ENCODE data around the gene RAB40B.

The RAB40B gene

DNA sequence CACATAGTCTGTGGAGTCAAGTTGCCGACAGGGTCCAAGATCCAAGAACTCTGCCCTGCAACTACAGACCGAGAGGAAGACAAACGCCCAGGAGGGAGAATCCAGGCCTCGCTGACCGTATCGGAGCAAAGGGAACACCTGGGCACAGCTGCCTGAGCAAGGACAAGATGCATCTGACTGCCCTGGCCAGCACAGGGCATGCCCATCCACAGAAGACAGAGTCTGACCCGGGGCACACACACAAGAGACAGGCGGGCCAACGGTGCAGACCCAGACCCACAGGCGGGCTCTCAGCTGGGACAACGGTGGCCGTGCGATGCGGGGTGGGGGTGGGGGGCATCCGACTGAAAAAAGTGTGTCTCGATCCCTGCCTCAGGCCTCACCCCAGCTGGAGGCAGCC is 6.2 kb downstream of the RAB40B start:
- DNase-seq (ENCODE audit: low spot score), result no peak

DNA sequence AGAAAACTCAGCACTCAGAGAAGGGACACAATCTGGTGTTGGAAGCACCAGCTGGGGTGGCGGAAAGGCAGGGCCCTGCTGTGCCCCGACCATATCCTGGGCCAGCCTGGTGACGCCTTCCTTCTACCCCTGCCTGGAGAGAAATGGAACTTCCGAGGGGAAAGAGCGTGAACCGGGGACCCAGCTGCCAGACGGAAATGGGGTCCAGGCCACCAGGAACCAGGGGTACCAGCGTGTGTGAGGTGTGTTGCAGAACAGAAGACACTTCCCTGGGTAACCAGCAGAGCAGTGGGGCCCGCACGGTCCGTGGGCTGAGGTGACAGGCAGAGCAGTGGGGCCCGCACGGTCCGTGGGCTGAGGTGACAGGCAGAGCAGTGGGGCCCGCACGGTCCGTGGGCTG is 6.8 kb downstream of the RAB40B start:
- DNase-seq (ENCODE audit: low spot score), result no peak

DNA sequence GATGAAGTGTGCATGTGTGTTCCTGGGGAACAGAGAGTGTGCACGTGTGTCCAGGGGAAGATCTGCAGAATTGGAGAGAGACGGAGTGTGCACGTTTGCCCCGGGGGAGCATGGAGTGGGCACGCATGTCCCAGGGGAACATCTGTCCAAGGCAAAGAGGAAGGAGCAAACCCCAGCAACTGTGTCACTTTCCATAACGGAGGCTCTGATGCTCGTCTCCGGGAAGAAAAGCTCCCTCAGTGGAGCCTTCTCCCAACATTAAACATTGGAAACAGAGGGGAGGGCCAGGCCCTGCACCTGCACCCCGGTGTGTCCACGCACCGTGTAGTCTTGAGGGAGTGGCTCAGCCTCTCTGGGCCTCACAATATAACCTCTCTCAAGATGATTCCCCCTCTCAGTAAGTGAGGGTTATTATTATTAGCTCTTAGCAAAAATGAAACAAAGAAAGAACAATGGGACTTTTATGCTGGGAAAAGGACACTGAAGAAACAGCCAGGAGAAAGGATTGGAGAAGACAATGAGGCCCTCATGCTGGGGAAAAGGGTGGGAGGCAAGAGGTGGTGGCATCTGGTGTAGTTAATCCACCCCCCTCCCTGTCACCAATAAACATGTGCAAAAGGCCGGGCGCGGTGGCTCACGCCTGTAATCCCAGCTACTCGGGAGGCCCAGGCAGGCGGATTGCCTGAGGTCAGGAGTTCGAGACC is 7.6 kb downstream of the RAB40B start:
- no peak for DNase-seq (ENCODE audit: low spot score)

DNA sequence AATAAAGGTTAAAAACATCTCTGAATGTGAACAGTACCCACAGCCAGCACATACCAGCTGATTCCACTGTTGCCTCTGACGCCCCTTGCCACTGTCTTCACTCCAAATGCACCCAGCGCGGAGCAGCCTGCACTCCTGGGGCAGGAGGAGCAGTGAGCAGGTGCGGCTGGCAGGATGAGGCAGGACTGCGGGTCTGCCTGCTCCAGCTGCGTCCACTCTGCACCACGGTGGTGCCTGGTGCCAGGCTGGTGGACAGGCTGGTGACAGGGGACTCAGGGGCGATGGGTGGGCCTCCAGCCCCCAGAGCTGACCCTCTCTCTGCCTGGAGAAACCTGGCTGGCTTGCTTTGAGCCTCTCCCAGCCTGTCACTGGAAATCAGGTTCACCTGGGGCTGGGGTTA is 9.4 kb downstream of the RAB40B start:
- no peak for DNase-seq (ENCODE audit: low spot score)

DNA sequence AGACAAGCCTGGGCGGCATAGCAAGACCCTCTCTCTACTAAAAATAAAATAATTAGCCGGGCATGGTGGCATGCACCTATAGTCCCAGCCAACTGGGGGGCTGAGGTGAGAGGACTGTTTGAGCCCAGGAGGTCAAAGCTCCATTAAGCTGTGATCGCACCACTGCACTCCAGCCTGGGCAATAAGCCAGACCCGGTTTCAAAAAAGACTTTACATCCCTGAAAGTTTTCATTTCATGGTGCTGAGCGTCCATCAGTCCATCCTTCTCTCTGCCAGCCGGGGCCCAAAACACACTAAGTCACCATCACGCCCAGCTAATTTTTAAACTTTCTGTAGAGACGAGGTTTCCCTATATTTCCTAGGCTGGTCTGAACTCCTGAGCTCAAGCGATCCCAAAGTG is 10.6 kb downstream of the RAB40B start:
- DNase-seq (ENCODE audit: low spot score), result no peak

DNA sequence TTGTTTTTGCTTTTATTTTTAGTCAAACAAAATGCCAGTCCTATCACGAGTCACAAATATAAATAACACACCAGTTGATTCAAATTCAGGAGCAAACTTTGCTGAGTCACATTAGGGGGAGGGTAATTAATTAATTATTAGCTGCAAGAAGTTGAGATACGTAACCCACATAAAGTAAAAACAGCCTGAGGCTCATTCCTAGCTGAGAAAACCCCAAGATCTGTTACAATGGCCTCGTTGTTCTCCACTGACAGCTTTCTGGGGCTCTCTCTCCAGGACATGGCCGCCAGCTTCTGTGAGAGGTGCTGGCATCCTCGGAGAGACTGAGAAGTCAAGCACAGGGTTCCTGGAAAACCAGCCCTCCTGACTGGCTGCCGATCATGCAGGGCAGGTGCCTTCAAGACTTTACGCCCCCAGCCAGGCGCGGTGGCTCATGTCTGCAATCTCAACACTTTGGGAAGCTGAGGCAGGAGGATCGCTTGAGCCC is 11.1 kb downstream of the RAB40B start:
- DNase-seq (ENCODE audit: low spot score), result no peak

DNA sequence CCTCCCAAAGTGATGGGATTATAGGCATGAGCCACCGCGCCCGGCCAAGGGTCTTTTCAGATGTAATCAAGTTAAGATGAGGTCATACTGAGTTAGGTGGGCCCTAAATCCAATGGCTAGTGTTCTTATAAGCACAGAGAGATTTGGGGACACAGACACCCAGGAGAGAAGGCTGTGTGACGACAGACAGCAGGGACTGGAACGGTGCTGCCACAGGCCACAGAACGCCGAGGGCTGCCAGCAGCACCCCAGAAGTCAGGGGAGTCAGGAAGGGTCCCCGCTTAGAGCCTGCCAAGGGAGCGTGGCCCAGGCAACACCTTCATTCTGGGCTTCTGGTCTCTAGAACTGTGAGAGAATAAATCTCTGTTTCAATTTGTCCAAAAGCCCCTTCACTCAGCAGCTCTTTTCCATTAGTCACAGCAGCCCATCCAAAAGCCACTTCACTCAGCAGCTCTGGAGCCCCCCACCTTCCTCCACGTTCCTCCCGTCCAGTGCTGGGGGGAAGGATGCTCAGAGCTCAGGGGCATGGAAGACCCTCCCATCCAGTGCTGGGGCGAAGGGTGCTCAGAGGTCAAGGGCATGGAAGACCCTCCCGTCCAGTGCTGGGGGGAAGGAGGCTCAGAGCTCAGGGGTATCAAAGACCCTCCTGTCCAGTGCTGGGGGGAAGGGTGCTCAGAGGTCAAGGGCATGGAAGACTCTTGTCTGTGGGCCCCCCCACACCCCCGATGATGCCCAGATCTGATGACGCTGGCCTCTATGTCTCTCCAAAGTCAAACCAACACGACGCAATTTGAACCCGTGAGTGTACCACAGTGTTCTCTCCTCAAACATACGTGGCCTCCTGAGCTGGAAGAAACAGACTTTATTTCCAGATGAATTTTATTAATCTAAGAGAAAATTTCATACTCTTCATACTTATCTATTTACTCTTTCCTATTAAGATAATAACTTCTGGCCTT is 11.9 kb downstream of the RAB40B start:
- DNase-seq (ENCODE audit: low spot score), result no peak

DNA sequence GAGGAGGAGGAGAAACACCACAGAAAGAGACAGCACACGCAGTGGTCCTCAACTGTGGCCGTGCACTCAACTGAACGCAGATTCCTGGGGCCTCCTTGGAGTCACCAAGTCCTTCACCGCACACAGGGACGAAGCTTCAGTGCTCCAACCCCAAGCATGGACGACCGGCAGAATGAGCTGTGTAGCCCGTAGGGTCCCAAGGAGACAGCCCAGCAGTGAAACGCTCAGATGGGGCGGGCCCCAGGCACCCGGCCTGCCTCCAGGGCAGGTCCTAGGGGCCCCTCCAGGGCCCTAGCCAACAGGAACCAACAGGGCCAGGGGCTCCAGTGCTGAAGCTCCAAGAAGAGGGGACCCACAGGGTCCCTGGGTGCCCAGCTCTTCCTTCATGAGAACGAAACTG is 13.2 kb downstream of the RAB40B start:
- DNase-seq (ENCODE audit: low spot score), result no peak

DNA sequence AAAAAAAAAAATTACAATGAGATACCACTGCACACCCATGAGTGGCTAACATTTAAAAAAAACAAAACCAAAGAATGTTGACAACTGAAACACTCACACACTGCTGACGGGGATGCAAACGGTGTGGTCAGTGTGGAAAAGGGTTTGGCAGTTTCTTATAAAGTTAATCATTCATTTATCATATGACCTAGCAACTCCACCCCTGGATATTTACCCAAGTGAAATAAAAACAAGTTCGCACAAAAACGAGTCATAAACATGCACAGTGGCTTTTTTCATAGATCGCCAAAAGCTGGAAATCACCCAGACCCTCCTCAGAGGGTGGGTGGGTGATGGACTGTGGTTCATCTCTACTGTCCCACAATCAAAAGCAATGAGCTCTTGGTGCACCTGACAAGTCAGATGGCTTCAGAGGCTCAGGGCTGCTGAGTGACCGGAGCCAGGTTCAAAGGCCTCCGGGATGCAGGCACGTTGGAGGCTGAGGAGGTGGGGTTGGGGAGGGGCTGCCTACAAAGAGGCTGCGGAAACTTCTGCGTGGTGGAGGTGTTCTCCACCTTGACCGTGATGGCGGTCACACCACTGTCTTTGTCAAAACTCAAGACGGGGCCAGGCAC is 14.2 kb downstream of the RAB40B start:
- no peak for DNase-seq (ENCODE audit: low spot score)

DNA sequence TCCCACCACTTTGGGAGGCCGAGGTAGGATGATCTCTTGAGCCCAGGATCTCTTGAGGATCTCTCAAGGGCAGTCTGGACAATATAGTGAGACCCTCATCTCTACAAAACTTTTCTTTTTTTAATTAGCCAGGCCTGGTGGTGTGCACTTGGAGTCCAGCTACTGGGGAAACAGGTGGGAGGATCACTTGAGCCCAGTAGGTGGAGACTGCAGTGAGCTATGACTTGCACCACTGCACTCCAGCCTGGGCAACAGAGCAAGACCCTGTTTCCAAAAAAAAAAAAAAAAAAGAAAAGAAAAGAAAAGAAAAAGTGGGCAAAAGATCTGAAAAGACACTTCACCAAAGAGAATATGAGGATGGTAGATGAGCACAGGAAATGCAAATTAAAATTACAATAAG is 15.0 kb downstream of the RAB40B start:
- DNase-seq (ENCODE audit: low spot score), result no peak

DNA sequence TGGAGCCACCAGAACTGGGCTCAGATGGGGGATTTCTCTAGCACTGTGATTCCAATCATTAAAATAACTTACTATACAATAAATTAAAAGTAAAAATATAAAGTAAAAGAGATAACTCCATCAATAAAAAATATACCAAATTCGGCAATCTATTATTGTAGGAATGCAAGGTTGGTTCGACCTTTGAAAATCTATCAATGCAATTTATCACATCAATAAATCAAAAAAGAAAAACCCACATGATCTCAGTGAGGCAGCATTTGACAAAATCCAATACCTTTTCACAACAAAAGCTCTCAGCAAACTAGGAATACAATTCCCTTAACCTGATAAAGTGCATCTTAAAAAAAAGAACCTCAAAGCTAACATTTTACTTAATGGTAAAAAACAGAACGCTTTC is 17.0 kb downstream of the RAB40B start:
- DNase-seq (ENCODE audit: low spot score), result no peak

DNA sequence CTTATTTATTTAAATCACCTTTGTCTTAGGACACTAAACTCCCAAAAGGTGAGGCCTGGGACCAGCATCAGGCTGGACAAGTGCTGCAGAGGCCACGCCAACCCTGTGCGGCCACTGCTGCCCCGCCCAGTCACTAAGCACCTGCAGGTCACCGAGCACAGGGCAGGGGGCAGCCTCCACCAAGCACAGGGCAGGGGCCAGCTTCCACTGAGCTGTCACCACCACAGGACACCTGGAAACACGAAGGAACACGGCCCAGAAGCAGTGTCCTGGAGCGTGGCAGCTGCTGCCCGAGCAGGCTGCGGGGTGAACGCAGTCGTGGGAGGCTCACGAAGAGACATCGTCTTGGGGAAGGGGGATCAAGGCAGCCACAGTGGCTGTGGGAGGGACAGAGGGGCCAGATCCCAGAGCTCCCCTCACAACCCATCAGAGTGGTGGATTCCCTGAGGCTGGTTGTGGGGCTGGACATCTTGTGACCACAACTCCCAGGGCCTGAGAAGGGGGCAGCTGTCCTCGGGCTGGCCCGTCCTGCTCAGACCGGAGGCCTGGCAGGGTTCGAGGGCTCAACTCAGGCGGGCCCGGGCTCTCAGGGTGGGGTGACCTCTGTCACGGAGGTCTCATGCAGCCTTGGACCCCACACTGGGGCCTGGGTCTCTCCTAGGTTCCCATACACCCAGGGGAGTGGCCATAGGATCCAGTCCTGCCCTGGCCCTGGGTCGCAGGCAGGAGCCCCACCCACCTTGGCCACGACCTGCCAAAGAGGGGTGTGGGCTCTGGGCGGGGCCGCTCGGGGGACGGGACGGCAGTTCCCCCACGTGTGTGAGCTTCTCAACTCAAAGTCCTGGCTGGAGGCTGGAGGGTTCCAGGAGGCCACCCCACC is 18.7 kb downstream of the RAB40B start:
- no peak for DNase-seq (ENCODE audit: low spot score)

DNA sequence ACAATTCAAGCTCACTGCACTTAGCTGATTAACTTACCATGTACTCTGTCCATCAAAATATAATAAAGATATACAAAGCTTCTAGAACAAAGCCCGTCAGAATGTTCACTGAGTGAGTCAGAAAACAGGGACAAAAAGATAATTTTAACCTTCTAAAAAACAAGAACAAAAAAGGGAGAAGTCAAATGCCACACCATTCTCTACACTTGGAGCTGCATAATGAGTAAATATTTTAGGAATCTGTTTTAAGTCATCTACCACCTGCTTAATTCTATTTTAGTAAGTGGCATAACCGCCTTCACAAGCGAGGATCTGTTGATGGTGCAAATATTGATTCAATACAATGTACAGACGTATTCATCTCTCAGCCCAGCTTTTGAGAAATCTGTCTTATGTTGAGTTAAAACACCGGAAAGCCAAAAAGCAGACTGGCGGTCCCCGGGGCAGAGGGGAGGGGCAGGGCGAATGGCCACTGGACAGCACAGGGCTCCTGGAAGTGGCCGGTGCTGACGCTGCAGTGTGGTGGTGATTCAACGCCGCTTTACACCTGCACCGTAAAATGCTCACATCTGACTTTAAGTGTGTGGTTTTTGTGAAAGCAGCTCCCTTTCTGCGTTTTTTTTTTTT is 20.1 kb downstream of the RAB40B start:
- DNase-seq (ENCODE audit: low spot score), result no peak

DNA sequence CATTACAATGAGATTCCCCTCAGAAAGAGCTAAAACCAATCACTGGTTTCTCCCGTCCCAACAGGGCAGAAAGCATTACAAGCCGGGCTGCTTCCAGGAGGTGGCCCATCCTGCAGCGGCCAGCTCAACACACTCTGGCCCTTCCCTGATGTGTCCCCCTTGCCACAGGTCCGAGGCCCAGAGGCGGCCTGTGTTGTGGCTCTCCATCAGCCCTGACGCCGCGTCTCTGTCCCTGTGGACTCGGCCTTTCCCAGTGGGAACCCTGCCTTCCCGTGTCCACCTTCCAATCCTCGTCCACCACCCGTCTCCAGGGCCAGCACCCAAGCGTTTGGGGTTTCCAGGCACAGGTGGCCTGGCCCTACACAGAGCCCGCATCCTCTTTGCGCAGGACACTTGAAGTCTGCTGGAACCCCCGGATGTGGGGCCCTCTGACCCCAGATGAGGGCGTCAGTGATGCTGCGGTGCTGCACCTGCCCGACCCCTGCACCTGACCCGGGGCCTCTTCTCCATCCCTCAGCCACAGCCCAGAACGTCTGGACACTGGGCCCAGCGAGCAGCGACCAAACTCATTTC is 21.1 kb downstream of the RAB40B start:
- DNase-seq (ENCODE audit: low spot score), result no peak

DNA sequence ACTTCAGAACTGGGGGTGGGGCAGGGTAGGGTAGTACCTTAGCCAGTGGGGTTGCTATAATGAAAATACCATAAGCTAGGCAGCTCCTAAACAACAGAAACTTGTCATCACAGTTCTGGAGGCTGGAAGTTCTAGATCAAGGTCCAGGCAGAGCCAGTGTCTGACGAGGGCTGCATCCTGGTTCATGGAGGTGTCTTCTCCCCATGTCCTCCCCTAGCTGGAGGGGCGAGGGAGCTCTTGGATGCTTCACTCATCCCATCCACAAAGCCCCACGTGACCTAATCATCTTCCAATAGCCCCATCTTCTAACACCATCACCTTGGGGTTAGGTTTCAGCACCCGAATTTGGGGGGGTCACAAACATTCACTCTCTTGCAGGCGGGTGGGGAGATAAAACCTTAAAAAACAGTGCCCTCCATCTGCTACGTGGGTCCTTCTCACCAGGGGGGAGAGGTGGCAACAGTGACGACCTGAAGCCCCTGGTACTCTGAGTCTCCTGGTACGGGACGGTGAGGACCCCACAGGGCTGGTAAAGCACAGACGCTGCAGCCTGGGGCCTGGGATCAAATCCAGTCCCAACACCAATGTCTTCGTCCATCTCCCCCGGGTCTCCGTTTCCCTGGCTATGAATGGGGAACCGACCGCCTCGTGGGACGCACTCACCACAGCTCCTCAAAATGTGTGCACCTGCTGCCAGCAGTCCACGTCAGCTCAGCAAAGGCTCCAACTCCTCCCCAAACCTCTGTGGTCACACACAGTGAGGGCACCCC is 22.8 kb downstream of the RAB40B start:
- DNase-seq (ENCODE audit: low spot score), result no peak

DNA sequence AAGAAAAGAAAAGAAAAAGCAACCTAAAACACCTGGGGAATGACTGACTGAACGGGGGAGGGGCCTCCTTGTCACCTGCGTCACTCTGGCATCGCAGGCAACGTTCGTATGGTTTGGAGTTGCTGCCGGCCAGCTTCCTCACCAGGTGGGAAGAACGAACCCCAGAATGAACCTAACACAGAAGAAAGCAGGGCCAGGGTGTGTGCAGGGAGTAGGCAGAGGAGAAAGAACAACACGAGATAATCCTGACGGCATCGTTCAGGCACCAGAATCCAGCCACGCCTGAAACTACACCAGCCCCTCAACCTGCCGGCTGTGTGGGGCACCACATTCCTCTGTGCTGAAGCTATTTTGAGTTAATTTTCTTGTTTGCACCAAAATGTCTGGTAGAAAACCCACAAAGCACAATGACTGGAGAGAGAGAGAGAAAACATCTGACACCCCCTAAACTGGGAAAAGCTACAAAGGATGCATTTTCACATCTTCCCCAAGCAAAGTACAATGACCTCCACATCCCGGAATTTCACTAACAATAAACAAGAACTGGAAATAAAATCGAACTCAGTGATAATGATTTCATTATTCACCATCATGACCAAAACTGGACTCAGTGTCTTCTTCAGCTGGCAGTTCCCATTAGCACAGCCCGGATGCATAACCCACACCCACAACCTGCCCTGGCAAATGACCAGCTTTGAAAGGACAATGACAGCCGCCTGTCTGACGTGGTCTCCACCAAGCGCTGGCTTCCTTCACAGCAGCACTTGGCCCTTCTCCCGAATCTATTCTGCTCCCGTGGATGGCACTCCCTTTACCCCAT is 23.6 kb downstream of the RAB40B start:
- no peak for DNase-seq (ENCODE audit: low spot score)

DNA sequence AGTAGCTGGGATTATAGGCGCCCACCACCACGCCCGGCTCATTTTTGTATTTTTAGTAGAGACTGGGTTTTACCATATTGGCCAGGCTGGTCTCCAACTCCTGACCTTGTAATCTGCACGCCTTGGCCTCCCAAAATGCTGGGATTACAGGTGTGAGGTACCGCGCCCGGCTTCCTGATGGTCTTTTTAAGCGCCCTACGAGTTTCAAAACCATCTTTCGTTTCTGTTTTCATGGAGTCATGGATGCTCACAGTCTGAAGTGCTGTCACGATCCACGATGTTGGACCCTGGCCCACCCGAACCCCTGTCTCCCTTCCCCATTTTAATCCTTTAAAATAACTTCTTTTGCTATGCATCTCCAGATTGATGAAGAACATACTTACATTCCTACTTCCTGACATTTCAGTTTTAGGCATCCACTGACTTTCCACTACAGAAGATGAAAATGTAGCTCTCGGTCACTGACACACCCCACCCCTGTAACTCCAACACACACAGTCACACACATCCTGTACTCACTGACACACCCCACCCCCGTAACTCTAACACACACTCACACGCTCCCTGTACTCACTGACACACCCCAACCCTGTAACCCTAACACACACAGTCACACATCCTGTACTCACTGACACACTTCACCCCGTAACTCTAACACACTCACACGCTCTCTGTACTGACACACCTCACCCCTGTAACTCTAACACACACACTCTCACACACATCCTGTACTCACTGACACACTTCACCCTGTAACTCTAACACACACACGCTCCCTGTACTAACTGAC is 27.6 kb downstream of the RAB40B start:
- DNase-seq (ENCODE audit: low spot score), result no peak

DNA sequence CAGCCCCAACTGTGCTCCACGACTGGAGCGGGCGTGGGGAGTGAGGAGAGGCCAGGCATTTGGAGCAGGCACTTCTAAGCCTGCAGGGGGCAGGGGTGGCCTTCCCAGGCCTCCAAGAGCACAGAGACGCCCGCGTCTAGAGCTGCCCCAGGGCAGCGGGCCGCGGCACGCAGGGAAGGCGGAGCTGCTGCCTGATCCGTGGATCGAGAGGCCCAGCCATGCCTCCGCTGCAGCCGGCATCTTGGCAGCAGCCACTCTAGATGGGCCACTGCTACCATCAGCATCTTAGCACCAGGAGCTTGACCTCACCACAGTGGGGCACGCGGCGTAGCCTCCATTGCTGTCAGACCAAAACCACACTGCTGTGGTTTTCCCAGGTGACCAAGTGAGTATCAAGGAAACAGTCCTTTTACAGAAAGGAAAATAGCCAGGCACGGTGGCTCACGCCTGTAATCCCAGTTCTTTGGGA is 29.8 kb downstream of the RAB40B start:
- DNase-seq (ENCODE audit: low spot score), result peak; percentile 73
